Activated CD4-positive, alpha-beta memory T cell treated with anti-CD3 and anti-CD28 coated beads for 36 hours (primary cell): ENCODE results near the gene FBXO40. TPM values are rescaled to one million over a fixed set of nuclear protein-coding genes. Genes with fewer than 3 reads are reported as not detected.

Experiments used
- CTCF ChIA-PET: fragments of 350-600 bp; sonication (Branson Sonifier 250); formaldehyde crosslinking; loops from one replicate; lab custom pipeline; 2021; ENCODE audit warnings: antibody characterized with exemption, inconsistent platforms; lab: Charles Lee
- POLR2A ChIA-PET: fragments of 350-600 bp; sonication (Branson Sonifier 250); formaldehyde crosslinking; loops from one replicate; lab custom pipeline; 2021; ENCODE audit warnings: antibody characterized with exemption; lab: Charles Lee
- DNase-seq: peaks from one replicate; pipeline ENCODE4 v3.0.0-alpha.2; 2020
- H3K27ac Mint-ChIP-seq: one replicate; pipeline ENCODE4 v1.8.0; 2021; ENCODE audit warnings: mixed read lengths
- H3K27me3 Mint-ChIP-seq: one replicate; pipeline ENCODE4 v1.8.0; 2021; ENCODE audit warnings: mixed read lengths
- H3K36me3 Mint-ChIP-seq: one replicate; pipeline ENCODE4 v1.8.0; 2021; ENCODE audit warnings: mixed read lengths
- H3K4me1 Mint-ChIP-seq: one replicate; pipeline ENCODE4 v1.8.0; 2021; ENCODE audit warnings: low read depth, mixed read lengths
- H3K4me3 Mint-ChIP-seq: one replicate; pipeline ENCODE4 v1.8.0; 2021; ENCODE audit warnings: mild to moderate bottlenecking, mixed read lengths
- H3K9me3 Mint-ChIP-seq: one replicate; pipeline ENCODE4 v1.8.0; 2021; ENCODE audit warnings: mixed read lengths
- intact Hi-C: fragments of 100-400 bp; cut with micrococcal nuclease; formaldehyde crosslinking; loops from one replicate; pipeline ENCODE4 v1.15.1; 2023
- total RNA-seq, 2 experiments: library from RNA; stranded (reverse); gene quantifications; one replicate each; pipeline ENCODE4 v1.2.3, GENCODE V29; 2021

Gene FBXO40
- total RNA-seq, 2 experiments from 2014 or later, result not detected

GRCh38 chr3:121624147-121624899 lies 31.1 kb downstream of the FBXO40 start:
- Mint-ChIP-seq H3K27me3 (no peaks in the 10 kb centered on the region), H3K9me3 (no peaks in the 10 kb centered on the region), H3K4me3 (no peak overlapping the region), H3K36me3 (peaks cover 5% of the 10 kb centered on the region), H3K4me1 (no peaks in the 10 kb centered on the region), H3K27ac (no peak overlapping the region)
- no peak for DNase-seq
- intact Hi-C loops, result no loop called here
- POLR2A ChIA-PET, result no interaction called here
- CTCF ChIA-PET, result no interaction called here

DNA sequence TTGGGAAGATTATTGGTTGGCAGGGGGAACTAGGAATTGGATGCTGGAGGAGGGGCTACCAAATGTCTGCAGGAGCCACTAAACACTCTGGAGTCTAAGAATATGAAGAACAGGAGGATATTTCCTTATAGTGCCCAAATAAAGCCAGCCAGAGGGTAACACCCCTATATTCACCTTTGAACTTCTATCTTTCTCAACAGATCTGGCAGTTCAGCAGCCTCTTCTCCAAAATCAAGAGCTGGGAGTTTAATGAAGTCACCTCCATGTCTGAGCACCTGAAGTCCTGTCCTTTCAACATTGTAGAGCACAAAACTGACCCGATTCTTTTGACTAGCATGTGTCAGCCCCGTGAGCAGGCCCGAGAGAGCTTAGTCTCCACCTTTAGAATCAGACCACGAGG lies 33.3 kb downstream of the FBXO40 start:
- no peak overlapping the region for H3K27ac Mint-ChIP-seq
- H3K27me3 Mint-ChIP-seq, result no peaks in the 10 kb centered on the region
- H3K36me3 Mint-ChIP-seq, result peaks cover 20% of the 10 kb centered on the region
- intact Hi-C loops, result no loop called here
- ChIA-PET CTCF (no interaction called here), POLR2A (no interaction called here)
- no peaks in the 10 kb centered on the region for H3K9me3 Mint-ChIP-seq
- H3K4me1 Mint-ChIP-seq, result no peaks in the 10 kb centered on the region
- no peak for DNase-seq
- no peak overlapping the region for H3K4me3 Mint-ChIP-seq

- ChIA-PET POLR2A (no interaction called here), CTCF (no interaction called here)
Observed at GRCh38 chr3:121627211-121627610, 34.0 kb downstream of the FBXO40 start.

DNA sequence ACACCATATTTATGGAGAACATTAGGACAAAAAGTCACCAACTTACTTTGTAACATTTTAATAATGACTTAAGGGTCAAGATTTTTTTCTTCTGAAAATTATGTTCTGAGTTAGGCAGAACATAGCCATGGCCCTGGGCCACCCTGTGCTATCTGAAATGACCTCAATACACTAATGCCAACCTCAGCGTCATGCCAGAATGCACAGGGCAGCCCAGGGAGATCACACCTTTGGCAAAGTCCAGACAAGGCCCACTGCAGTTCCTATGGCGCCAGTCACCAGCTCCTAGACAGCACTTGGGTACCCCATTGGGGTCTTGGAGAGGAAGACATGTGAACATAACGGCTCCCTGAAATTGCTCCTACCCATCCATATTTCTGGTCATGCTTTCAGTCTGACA lies 34.4 kb downstream of the FBXO40 start:
- ChIA-PET POLR2A (no interaction called here), CTCF (no interaction called here)
- no peaks in the 10 kb centered on the region for H3K4me1 Mint-ChIP-seq
- H3K27ac Mint-ChIP-seq, result no peak overlapping the region
- no peaks in the 10 kb centered on the region for H3K27me3 Mint-ChIP-seq
- H3K9me3 Mint-ChIP-seq, result no peaks in the 10 kb centered on the region
- H3K4me3 Mint-ChIP-seq, result no peak overlapping the region
- DNase-seq, result no peak
- peaks cover 29% of the 10 kb centered on the region for H3K36me3 Mint-ChIP-seq
- intact Hi-C loops, result no loop called here

More at GRCh38 chr3:121627211-121627610, 34.0 kb downstream of the FBXO40 start:
- Mint-ChIP-seq H3K36me3 (peaks cover 26% of the 10 kb centered on the region), H3K27ac (no peak overlapping the region), H3K4me1 (no peaks in the 10 kb centered on the region), H3K27me3 (no peaks in the 10 kb centered on the region), H3K9me3 (no peaks in the 10 kb centered on the region), H3K4me3 (no peak overlapping the region)
- DNase-seq, result no peak
- intact Hi-C loops, result no loop called here

- POLR2A ChIA-PET, result no interaction called here
- Mint-ChIP-seq H3K9me3 (no peaks in the 10 kb centered on the region), H3K4me1 (no peaks in the 10 kb centered on the region), H3K27ac (no peak overlapping the region), H3K36me3 (peaks cover 41% of the 10 kb centered on the region), H3K4me3 (no peak overlapping the region), H3K27me3 (no peaks in the 10 kb centered on the region)
- intact Hi-C loops, result no loop called here
- no peak for DNase-seq
- CTCF ChIA-PET, result interaction anchor here (0.6 kb wide), 1 partner anchor 1000 kb away, joined by 3 read pairs; no protein-coding TSS in a partner anchor
Observed at GRCh38 chr3:121629601-121630000, 36.4 kb downstream of the FBXO40 start.

GRCh38 chr3:121630355-121630754 lies 37.2 kb downstream of the FBXO40 start:
- H3K27me3 Mint-ChIP-seq, result no peaks in the 10 kb centered on the region
- intact Hi-C loops, result no loop called here
- no peaks in the 10 kb centered on the region for H3K9me3 Mint-ChIP-seq
- peaks cover 46% of the 10 kb centered on the region for H3K36me3 Mint-ChIP-seq
- H3K4me3 Mint-ChIP-seq, result no peak overlapping the region
- H3K4me1 Mint-ChIP-seq, result no peaks in the 10 kb centered on the region
- CTCF ChIA-PET, result interaction anchor here (0.6 kb wide), 1 partner anchor 999 kb away, joined by 3 read pairs; no protein-coding TSS in a partner anchor
- no peak overlapping the region for H3K27ac Mint-ChIP-seq
- DNase-seq, result no peak
- POLR2A ChIA-PET, result interaction anchor here (0.7 to 1.1 kb wide), 2 partner anchors 27 to 155 kb away, joined by 3 read pairs; no protein-coding TSS in a partner anchor

- intact Hi-C loops, result no loop called here
- H3K4me3 Mint-ChIP-seq, result no peak overlapping the region
- no peak for DNase-seq
- peaks cover 66% of the 10 kb centered on the region for H3K36me3 Mint-ChIP-seq
- H3K27ac Mint-ChIP-seq, result no peak overlapping the region
- H3K4me1 Mint-ChIP-seq, result peaks cover 15% of the 10 kb centered on the region
- H3K27me3 Mint-ChIP-seq, result no peaks in the 10 kb centered on the region
- POLR2A ChIA-PET, result interaction anchor here (0.7 to 0.9 kb wide), 2 partner anchors 23 to 1081 kb away, joined by 6 to 8 read pairs; partner anchors contain the start of gene HCLS1
- H3K9me3 Mint-ChIP-seq, result no peaks in the 10 kb centered on the region
- CTCF ChIA-PET, result no interaction called here
Observed at GRCh38 chr3:121637922-121638321, 44.7 kb downstream of the FBXO40 start.

DNA sequence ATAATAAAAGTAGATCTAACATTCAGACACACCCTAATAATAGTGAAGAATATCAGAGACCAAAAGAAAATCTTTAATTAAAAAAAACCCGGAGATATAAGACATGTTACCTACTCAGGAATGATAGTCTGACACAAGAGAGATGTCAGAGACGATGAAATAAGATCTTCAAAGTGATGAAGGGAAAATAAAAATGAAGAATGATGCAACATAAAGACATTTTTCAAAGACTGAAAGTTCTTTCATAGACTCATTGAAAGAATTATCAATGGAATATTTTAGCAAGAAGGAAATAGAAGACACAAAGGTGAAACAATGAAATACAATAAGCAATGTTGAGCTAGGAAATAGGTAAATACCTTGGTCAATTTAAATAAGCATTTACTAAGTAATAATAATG lies 47.9 kb downstream of the FBXO40 start:
- H3K4me3 Mint-ChIP-seq, result no peak overlapping the region
- H3K27ac Mint-ChIP-seq, result peak overlapping the region; percentile 20
- DNase-seq, result no peak
- H3K4me1 Mint-ChIP-seq, result peaks cover 15% of the 10 kb centered on the region
- no peaks in the 10 kb centered on the region for H3K27me3 Mint-ChIP-seq
- intact Hi-C loops, result no loop called here
- ChIA-PET POLR2A (interaction anchor here (0.6 kb wide), 1 partner anchor 40 kb away, joined by 3 read pairs; no protein-coding TSS in a partner anchor), CTCF (no interaction called here)
- peaks cover 66% of the 10 kb centered on the region for H3K36me3 Mint-ChIP-seq
- no peaks in the 10 kb centered on the region for H3K9me3 Mint-ChIP-seq

DNA sequence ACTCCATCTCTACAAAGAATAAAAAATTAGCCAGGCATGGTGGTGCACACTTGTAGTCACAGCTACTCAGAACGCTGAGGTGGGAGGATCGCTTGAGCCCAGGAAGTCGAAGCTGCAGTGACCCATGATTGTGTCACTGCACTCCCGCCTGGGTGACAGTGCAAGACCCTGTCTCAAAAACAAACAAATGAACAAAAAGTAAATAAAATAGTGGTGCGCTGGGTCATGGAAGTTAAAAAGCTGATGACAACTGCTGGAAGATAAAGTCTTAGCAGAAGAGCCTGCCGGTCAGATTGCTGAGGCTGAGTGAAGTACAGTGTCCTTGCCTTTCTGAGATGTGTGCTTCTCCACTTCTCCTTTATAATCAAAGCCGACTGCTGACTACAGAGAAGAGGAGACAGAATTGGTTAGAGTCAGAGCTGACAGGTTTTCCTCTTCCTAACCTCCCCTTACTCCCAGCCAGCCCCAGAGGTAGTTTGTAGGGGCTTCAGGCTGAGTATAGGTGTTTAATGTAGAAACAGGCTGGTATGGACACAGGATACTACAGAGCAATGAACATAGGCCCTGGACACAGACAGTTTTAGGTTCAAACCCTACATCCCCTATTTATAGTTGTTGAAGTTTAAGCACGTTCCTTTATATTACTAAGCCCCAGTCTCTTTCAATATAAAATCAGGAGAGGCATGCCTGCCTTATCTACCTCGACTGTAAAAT lies 49.6 kb downstream of the FBXO40 start:
- H3K36me3 Mint-ChIP-seq, result peaks cover 59% of the 10 kb centered on the region
- no peaks in the 10 kb centered on the region for H3K9me3 Mint-ChIP-seq
- POLR2A ChIA-PET, result no interaction called here
- no peak for DNase-seq
- intact Hi-C loops, result no loop called here
- peak overlapping the region; percentile 23 for H3K27ac Mint-ChIP-seq
- no peaks in the 10 kb centered on the region for H3K27me3 Mint-ChIP-seq
- H3K4me3 Mint-ChIP-seq, result no peak overlapping the region
- peaks cover 15% of the 10 kb centered on the region for H3K4me1 Mint-ChIP-seq
- CTCF ChIA-PET, result no interaction called here

GRCh38 chr3:121645054-121645453 lies 51.9 kb downstream of the FBXO40 start:
- POLR2A ChIA-PET, result no interaction called here
- no peak for DNase-seq
- Mint-ChIP-seq H3K27ac (no peak overlapping the region), H3K36me3 (peaks cover 56% of the 10 kb centered on the region), H3K4me3 (no peak overlapping the region), H3K9me3 (no peaks in the 10 kb centered on the region), H3K4me1 (peaks cover 18% of the 10 kb centered on the region), H3K27me3 (no peaks in the 10 kb centered on the region)
- CTCF ChIA-PET, result no interaction called here
- intact Hi-C loops, result no loop called here

DNA sequence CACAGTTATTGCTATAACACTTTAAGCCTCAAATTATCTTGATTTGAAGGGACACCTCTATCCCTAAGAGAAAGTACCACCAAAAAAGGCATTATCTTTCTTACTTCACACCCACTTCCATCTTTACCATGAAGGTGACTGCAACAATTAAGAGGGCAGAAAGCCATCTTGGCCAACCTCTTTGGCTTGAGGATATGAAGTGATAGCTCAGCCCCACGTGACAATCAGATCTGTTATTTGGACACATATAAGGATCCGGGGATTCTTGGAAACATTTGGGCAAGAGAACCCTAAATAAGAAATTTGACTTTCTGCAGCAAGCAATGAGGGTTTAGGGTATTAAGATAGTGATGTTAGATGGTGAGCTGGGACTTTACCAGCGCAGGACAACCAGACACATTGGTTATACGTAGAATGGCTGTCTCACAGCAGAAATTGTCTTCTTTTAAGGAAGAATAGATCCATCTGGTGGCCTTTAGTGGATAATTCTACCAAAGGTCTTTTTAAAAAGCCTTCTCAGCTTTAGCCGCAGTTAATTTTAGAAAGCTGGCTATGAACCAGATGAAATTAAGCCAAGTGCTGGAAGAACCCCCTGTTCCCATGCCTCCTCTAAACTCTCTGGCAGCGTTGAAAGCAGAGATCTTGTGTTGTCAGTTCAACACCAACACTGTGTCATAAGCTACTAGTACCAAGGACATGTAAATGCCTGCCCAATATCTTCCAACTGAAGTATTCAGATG lies 55.2 kb downstream of the FBXO40 start:
- ChIA-PET CTCF (interaction anchor here (1.2 kb wide), 1 partner anchor 103 kb away, joined by 3 read pairs; the partner anchor contains the start of gene POLQ), POLR2A (no interaction called here)
- no peaks in the 10 kb centered on the region for H3K9me3 Mint-ChIP-seq
- no peaks in the 10 kb centered on the region for H3K27me3 Mint-ChIP-seq
- H3K4me3 Mint-ChIP-seq, result no peak overlapping the region
- no peak overlapping the region for H3K27ac Mint-ChIP-seq
- H3K36me3 Mint-ChIP-seq, result peaks cover 56% of the 10 kb centered on the region
- DNase-seq, result no peak
- intact Hi-C loops, result no loop called here
- H3K4me1 Mint-ChIP-seq, result peaks cover 24% of the 10 kb centered on the region

- H3K36me3 Mint-ChIP-seq, result peaks cover 49% of the 10 kb centered on the region
- no peak for DNase-seq
- H3K4me1 Mint-ChIP-seq, result peaks cover 35% of the 10 kb centered on the region
- intact Hi-C loops, result no loop called here
- no peak overlapping the region for H3K27ac Mint-ChIP-seq
- ChIA-PET POLR2A (no interaction called here), CTCF (no interaction called here)
- no peaks in the 10 kb centered on the region for H3K27me3 Mint-ChIP-seq
- H3K9me3 Mint-ChIP-seq, result no peaks in the 10 kb centered on the region
- no peak overlapping the region for H3K4me3 Mint-ChIP-seq
Observed at GRCh38 chr3:121649645-121650044, 56.5 kb downstream of the FBXO40 start.
